ENCODE results near the gene MAGI2.

DNA sequence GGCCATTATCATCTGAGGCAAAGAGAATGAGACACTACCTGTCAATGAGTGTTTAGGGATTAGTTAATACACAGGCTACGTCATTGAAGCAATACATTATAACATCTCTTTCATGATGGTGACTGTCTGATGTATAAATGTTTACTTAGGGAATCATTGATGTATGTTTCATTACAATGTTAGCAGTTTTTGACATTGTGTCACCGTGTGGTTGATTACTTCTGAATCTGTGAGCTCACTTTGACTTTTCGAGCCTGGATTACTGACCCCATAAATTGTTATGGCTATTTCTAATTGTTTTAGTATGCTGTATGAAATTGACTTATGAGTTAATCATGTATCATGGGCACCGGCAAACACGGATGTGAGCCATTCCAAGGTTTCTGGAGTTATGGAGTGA lies 494.0 kb downstream of the MAGI2 start:
- TF ChIP-seq POLR2A (IDR thresholded peaks at IDR 0.05) = no peak
- TF ChIP-seq, protein P1, sequence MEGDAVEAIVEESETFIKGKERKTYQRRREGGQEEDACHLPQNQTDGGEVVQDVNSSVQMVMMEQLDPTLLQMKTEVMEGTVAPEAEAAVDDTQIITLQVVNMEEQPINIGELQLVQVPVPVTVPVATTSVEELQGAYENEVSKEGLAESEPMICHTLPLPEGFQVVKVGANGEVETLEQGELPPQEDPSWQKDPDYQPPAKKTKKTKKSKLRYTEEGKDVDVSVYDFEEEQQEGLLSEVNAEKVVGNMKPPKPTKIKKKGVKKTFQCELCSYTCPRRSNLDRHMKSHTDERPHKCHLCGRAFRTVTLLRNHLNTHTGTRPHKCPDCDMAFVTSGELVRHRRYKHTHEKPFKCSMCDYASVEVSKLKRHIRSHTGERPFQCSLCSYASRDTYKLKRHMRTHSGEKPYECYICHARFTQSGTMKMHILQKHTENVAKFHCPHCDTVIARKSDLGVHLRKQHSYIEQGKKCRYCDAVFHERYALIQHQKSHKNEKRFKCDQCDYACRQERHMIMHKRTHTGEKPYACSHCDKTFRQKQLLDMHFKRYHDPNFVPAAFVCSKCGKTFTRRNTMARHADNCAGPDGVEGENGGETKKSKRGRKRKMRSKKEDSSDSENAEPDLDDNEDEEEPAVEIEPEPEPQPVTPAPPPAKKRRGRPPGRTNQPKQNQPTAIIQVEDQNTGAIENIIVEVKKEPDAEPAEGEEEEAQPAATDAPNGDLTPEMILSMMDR (IDR thresholded peaks at IDR 0.05 in 4 of 5, conservative IDR thresholded peaks at IDR 0.05 in 1 of 5) = no peak
